BLaER1 (cell line): ENCODE data around the gene DLGAP1.
"Not testable (repeated sequence)": the region's sequence is repeated elsewhere in the genome, so short reads cannot be mapped to it uniquely, and the experiment has no call there.

ENCODE experiments used
- H3K27ac ChIP-seq: shearing (Covaris generic); formaldehyde crosslinking; 2 replicates; pipeline ENCODE4 v1.8.1; 2022
- H3K27me3 ChIP-seq: shearing (Covaris generic); formaldehyde crosslinking; 2 replicates; pipeline ENCODE4 v1.8.1; 2022
- H3K36me3 ChIP-seq: shearing (Covaris generic); formaldehyde crosslinking; 2 replicates; pipeline ENCODE4 v1.8.1; 2022
- H3K4me1 ChIP-seq: shearing (Covaris generic); formaldehyde crosslinking; 2 replicates; pipeline ENCODE4 v1.8.1; 2022
- H3K4me2 ChIP-seq: shearing (Covaris generic); formaldehyde crosslinking; 2 replicates; pipeline ENCODE4 v1.8.1; 2022
- H3K4me3 ChIP-seq: shearing (Covaris generic); formaldehyde crosslinking; 2 replicates; pipeline ENCODE4 v1.8.1; 2022
- H3K9ac ChIP-seq: shearing (Covaris generic); formaldehyde crosslinking; 2 replicates; pipeline ENCODE4 v1.8.1; 2022
- H3K9me3 ChIP-seq: shearing (Covaris generic); formaldehyde crosslinking; 2 replicates; pipeline ENCODE4 v1.8.1; 2022
- H4K20me1 ChIP-seq: shearing (Covaris generic); formaldehyde crosslinking; 2 replicates; pipeline ENCODE4 v1.8.1; 2022
- Cebpa-rat ChIP-seq: shearing (Covaris generic); IDR thresholded peaks from 2 replicates; pipeline ENCODE4 v1.8.1; 2022

The DLGAP1 gene

GRCh38 chr18:4352746-4353551 is 102.2 kb downstream of the DLGAP1 start:
- Histone ChIP-seq H3K27me3 (no peaks in the 10 kb centered on the region), H4K20me1 (no peaks in the 10 kb centered on the region)
- TF ChIP-seq Cebpa-rat, result no peak

DNA sequence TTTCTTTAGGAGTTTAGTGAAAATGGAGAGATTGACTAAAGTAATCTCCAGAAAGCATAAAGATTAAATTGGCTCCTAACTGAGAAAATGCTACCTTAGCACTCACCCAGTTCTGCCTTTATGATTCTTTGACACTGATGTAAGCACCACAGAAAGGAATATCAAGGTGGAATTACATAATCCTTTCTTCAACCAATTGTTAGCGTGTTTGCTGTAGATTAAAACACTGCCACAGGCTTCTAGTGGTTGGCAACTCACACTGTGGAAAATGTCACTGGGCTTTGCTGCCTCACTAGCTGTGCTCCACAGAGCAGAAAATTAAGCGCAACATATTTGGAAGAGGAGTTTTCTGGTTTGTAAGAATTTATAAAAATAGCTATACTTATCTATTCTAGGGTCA is 104.1 kb downstream of the DLGAP1 start:
- Histone ChIP-seq H3K4me3 (no peak overlapping the region), H3K9me3 (no peaks in the 10 kb centered on the region), H4K20me1 (no peaks in the 10 kb centered on the region), H3K4me2 (no peak overlapping the region), H3K9ac (no peak overlapping the region), H3K27me3 (no peaks in the 10 kb centered on the region), H3K27ac (no peak overlapping the region), H3K4me1 (peaks cover 10% of the 10 kb centered on the region), H3K36me3 (no peaks in the 10 kb centered on the region)
- no peak for TF ChIP-seq Cebpa-rat

More at GRCh38 chr18:4352746-4353551, 102.2 kb downstream of the DLGAP1 start:
- no peak overlapping the region for H3K4me3 ChIP-seq
- peaks cover 10% of the 10 kb centered on the region for H3K4me1 ChIP-seq
- H3K9ac ChIP-seq, result no peak overlapping the region
- H3K27ac ChIP-seq, result no peak overlapping the region
- peak overlapping the region; percentile 63 for H3K4me2 ChIP-seq
- H3K36me3 ChIP-seq, result no peaks in the 10 kb centered on the region
- no peaks in the 10 kb centered on the region for H3K9me3 ChIP-seq

GRCh38 chr18:4335386-4335785 is 119.7 kb downstream of the DLGAP1 start:
- H3K27ac ChIP-seq, result no peak overlapping the region
- no peak overlapping the region for H3K4me3 ChIP-seq
- H3K4me1 ChIP-seq, result no peaks in the 10 kb centered on the region
- H3K9me3 ChIP-seq, result no peaks in the 10 kb centered on the region
- H3K4me2 ChIP-seq, result no peak overlapping the region
- no peaks in the 10 kb centered on the region for H3K27me3 ChIP-seq
- no peak for TF ChIP-seq Cebpa-rat
- H3K36me3 ChIP-seq, result no peaks in the 10 kb centered on the region
- no peaks in the 10 kb centered on the region for H4K20me1 ChIP-seq
- H3K9ac ChIP-seq, result no peak overlapping the region

DNA sequence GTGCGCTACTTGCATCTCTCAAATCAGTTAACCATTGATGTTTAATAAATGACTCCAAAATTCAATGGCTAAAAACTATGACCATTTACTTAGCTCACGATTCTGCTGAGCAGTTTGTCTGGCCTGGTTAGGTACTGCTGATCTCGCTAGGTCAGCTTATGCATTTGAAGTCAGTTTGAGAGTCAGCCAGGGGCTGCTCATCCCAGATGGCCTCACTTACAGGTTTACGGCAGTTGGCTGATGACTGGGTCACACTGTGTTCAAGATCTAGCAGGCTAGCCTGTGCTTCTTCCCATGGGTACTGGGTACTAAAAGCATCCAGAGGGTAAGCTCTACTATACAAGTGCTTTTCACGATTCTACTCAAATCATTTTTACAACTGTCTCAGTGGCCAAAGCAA is 122.1 kb downstream of the DLGAP1 start:
- Histone ChIP-seq H3K4me1 (no peaks in the 10 kb centered on the region), H3K4me3 (no peak overlapping the region), H4K20me1 (no peaks in the 10 kb centered on the region), H3K27ac (no peak overlapping the region), H3K36me3 (no peaks in the 10 kb centered on the region), H3K4me2 (no peak overlapping the region), H3K9me3 (no peaks in the 10 kb centered on the region), H3K9ac (no peak overlapping the region), H3K27me3 (no peaks in the 10 kb centered on the region)
- no peak for TF ChIP-seq Cebpa-rat

DNA sequence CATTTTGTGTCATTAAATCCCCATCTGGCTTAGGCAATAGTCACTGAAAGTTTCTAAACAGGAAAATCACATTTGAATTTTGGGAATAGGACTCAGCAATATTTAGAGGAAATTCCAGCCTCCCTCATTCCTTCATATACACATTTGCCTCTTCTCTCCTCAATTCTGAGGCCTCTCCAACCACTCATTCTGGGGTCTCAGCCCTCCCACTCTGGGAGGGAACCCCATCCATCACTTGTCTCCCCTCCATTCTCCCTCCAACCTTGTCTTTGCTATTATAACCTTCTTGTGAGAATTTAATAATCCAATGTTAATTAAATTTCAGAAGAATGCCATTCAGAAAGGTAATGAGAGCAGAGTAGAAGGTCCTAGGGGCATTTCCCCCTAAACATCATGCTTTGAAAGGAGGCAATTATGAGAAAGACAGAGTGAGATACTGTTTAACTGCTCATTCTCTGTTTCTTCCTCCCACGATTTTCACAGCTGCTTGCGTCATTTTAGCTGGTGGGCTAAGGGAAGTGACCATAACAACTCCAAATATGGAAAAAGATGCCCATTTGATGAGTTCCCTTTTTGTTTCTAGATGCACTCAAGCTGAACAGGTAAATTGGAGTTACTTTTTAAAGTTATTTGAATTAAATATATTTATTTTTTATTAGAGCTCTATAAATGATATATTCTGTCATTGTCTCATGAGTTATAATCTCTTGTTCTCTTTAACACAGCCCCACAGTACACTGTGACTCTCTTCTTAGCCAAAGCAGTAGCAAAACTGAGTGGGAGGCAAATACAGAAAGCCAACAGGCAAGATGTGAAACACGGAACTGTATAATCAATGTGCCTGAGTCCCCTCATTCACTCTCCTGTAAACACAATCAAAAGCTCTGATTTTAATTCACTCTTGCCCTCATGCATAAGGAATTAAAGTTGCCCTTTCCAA is 135.1 kb downstream of the DLGAP1 start:
- Histone ChIP-seq H3K4me1 (no peaks in the 10 kb centered on the region), H3K9ac (no peak overlapping the region), H3K9me3 (no peaks in the 10 kb centered on the region), H3K27ac (no peak overlapping the region), H3K4me3 (no peak overlapping the region), H3K4me2 (no peak overlapping the region), H3K27me3 (no peaks in the 10 kb centered on the region), H3K36me3 (no peaks in the 10 kb centered on the region), H4K20me1 (no peaks in the 10 kb centered on the region)
- TF ChIP-seq Cebpa-rat, result no peak

- Histone ChIP-seq H3K4me1 (no peaks in the 10 kb centered on the region), H3K9ac (no peak overlapping the region), H3K27me3 (no peaks in the 10 kb centered on the region), H3K4me2 (no peak overlapping the region), H3K27ac (no peak overlapping the region), H3K4me3 (no peak overlapping the region), H3K9me3 (no peaks in the 10 kb centered on the region), H3K36me3 (no peaks in the 10 kb centered on the region), H4K20me1 (no peaks in the 10 kb centered on the region)
- no peak for TF ChIP-seq Cebpa-rat
These were observed 136.8 kb downstream of the DLGAP1 start for GRCh38 chr18:4318311-4318710.

DNA sequence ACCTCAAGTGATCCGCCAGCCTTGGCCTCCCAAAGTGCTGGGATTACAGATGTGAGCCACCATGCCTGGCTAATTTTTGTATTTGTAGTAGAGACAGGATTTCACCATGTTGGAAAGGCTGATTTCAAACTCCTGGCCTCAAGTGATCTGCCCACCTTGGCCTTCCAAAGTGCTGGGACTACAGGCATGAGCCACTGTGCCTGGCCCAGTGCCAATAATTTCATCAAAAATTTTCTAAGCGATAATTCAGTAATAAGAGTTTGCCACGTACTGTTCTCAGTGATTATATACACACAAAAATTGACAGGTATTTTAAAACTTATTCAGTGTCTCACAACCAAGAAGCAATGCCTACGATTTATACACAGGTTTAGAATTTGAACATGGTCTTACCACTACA is 143.2 kb downstream of the DLGAP1 start:
- H3K9me3 ChIP-seq, H3K4me3 ChIP-seq, H3K4me2 ChIP-seq, H3K27ac ChIP-seq, H3K9ac ChIP-seq, H3K36me3 ChIP-seq, H4K20me1 ChIP-seq, H3K4me1 ChIP-seq, H3K27me3 ChIP-seq: not testable (repeated sequence)

GRCh38 chr18:4311136-4311535 is 144.0 kb downstream of the DLGAP1 start:
- Histone ChIP-seq H3K4me1 (no peaks in the 10 kb centered on the region), H3K9ac (no peak overlapping the region), H3K4me2 (no peak overlapping the region), H4K20me1 (no peaks in the 10 kb centered on the region), H3K27ac (no peak overlapping the region), H3K36me3 (no peaks in the 10 kb centered on the region), H3K27me3 (no peaks in the 10 kb centered on the region), H3K9me3 (no peaks in the 10 kb centered on the region), H3K4me3 (no peak overlapping the region)
- no peak for TF ChIP-seq Cebpa-rat

- Histone ChIP-seq H3K4me3 (no peak overlapping the region), H3K36me3 (no peaks in the 10 kb centered on the region), H3K4me1 (no peaks in the 10 kb centered on the region), H3K27ac (no peak overlapping the region), H3K9ac (no peak overlapping the region), H3K27me3 (no peaks in the 10 kb centered on the region), H3K9me3 (no peaks in the 10 kb centered on the region), H3K4me2 (no peak overlapping the region), H4K20me1 (no peaks in the 10 kb centered on the region)
- TF ChIP-seq Cebpa-rat, result no peak
These were observed 145.9 kb downstream of the DLGAP1 start for GRCh38 chr18:4309227-4309626.

DNA sequence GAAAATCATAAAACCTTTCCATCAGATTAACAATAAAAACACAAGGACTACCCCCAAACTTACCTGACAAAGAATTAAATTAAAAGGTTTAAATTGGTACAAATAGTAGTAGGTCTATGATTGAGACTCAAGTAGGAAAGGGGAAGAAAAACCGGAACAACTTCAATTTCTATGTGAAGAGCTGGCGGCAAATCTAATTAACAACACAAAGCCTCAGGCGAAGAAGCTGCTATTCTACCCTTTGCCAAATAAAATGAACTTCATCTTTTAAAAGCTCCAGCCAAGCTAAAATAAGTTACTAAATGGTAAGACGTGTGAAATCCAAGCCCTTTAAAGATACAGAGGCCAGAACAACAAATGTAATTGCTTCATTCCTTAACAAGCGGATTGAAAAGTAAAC is 146.5 kb downstream of the DLGAP1 start:
- no peak for TF ChIP-seq Cebpa-rat
- no peak overlapping the region for H3K4me2 ChIP-seq
- H3K4me3 ChIP-seq, result no peak overlapping the region
- H3K9me3 ChIP-seq, result no peaks in the 10 kb centered on the region
- no peak overlapping the region for H3K27ac ChIP-seq
- H4K20me1 ChIP-seq, result no peaks in the 10 kb centered on the region
- no peaks in the 10 kb centered on the region for H3K36me3 ChIP-seq
- no peaks in the 10 kb centered on the region for H3K4me1 ChIP-seq
- H3K27me3 ChIP-seq, result no peaks in the 10 kb centered on the region
- no peak overlapping the region for H3K9ac ChIP-seq
